ENCODE data around the gene SLC12A5.

SLC12A5 gene

GRCh38 chr20:46011631-46012482, 17.2 kb upstream of the SLC12A5 start:
- Histone ChIP-seq H3K23ac (ENCODE audit: low read length) (no peak overlapping the region), H4K8ac (ENCODE audit: low read depth, low read length) (no peak overlapping the region), H3K36me3 (ENCODE audit: control insufficient read depth in 1 of 2, insufficient read depth in 2 of 2, low read length in 2 of 2) (peaks cover 7 to 12% of the 10 kb centered on the region in 2 experiments), H2AFZ (ENCODE audit: insufficient read depth, low read length, poor library complexity) (no peak overlapping the region), H3K14ac (ENCODE audit: low read length) (no peak overlapping the region), H3K79me2 (ENCODE audit: control insufficient read depth, insufficient read depth, low read length, poor library complexity) (no peaks in the 10 kb centered on the region), H3K4ac (ENCODE audit: low read depth, low read length) (no peak overlapping the region), H2AK5ac (ENCODE audit: low read length) (no peak overlapping the region), H3K9ac (ENCODE audit: low read length) (no peak overlapping the region), H3K4me2 (ENCODE audit: low read length) (no peak overlapping the region), H3K4me3 (ENCODE audit: low read depth, low read length) (no peak overlapping the region), H3K27me3 (ENCODE audit: insufficient read depth, low read length) (no peaks in the 10 kb centered on the region), H3K27ac (ENCODE audit: low read depth, low read length) (no peak overlapping the region), H2BK12ac (ENCODE audit: low read length) (no peak overlapping the region), H4K91ac (ENCODE audit: low read depth, low read length) (no peak overlapping the region), H2BK120ac (ENCODE audit: insufficient read depth, low read length, poor library complexity) (no peak overlapping the region), H3K4me1 (ENCODE audit: control insufficient read depth in 1 of 2, insufficient read depth in 2 of 2, low read length in 2 of 2) (peaks cover 14 to 22% of the 10 kb centered on the region in 2 experiments), H4K12ac (ENCODE audit: low read depth, low read length) (no peak overlapping the region), H3K9me3 (ENCODE audit: insufficient read depth, low read depth, low read length) (peaks cover 14% of the 10 kb centered on the region), H2BK5ac (ENCODE audit: low read depth, low read length, poor library complexity) (no peak overlapping the region), H3K79me1 (ENCODE audit: low read length) (peaks cover 15% of the 10 kb centered on the region), H3K18ac (ENCODE audit: low read length) (no peak overlapping the region)
- no CpG with 5 or more reads among the region's 57 CpGs for whole genome bisulfite sequencing (ENCODE audit: extremely low coverage, insufficient coverage, insufficient read length)
- DNase-seq: peak; percentile 40 to 57

- Histone ChIP-seq H3K18ac (ENCODE audit: low read length) (no peak overlapping the region), H4K8ac (ENCODE audit: low read depth, low read length) (no peak overlapping the region)
These were observed 16.1 kb upstream of the SLC12A5 start for GRCh38 chr20:46012921-46013320.

DNA sequence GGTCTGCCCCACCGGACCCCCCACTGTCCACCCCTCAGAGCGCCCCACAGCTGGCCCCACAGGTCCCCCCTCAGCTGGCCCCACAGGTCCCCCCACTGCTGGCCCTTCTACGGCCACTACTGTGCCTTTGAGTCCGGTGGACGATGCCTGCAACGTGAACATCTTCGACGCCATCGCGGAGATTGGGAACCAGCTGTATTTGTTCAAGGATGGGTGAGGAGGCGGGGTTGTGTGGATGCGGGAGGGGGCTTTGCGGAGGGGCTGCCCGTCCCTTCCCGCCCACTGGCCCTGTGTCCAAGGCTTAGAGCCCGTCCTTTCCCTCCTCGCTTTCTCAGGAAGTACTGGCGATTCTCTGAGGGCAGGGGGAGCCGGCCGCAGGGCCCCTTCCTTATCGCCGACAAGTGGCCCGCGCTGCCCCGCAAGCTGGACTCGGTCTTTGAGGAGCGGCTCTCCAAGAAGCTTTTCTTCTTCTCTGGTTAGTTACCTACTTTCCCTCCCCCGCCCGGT, 15.6 kb upstream of the SLC12A5 start:
- peak overlapping the region; percentile 41 for H4K91ac ChIP-seq (ENCODE audit: low read depth, low read length)
- peaks cover 14% of the 10 kb centered on the region for H3K79me1 ChIP-seq (ENCODE audit: low read length)
- no peak overlapping the region for H2AFZ ChIP-seq (ENCODE audit: insufficient read depth, low read length, poor library complexity)
- no peak overlapping the region for H3K18ac ChIP-seq (ENCODE audit: low read length)
- H2AK5ac ChIP-seq (ENCODE audit: low read length): peak overlapping the region; percentile 1
- H3K27ac ChIP-seq (ENCODE audit: low read depth, low read length): no peak overlapping the region
- peak overlapping the region; percentile 61 for H3K4me2 ChIP-seq (ENCODE audit: low read length)
- no peak overlapping the region for H4K8ac ChIP-seq (ENCODE audit: low read depth, low read length)
- no peak overlapping the region for H4K12ac ChIP-seq (ENCODE audit: low read depth, low read length)
- no peak overlapping the region for H3K23ac ChIP-seq (ENCODE audit: low read length)
- no peak overlapping the region for H2BK120ac ChIP-seq (ENCODE audit: insufficient read depth, low read length, poor library complexity)
- peaks cover 12 to 16% of the 10 kb centered on the region in 2 experiments for H3K4me1 ChIP-seq (ENCODE audit: control insufficient read depth in 1 of 2, insufficient read depth in 2 of 2, low read length in 2 of 2)
- no peak overlapping the region for H2BK5ac ChIP-seq (ENCODE audit: low read depth, low read length, poor library complexity)
- H2BK12ac ChIP-seq (ENCODE audit: low read length): peak overlapping the region; percentile 11
- H3K4ac ChIP-seq (ENCODE audit: low read depth, low read length): no peak overlapping the region
- DNase-seq: no peak
- no peak overlapping the region for H3K4me3 ChIP-seq (ENCODE audit: low read depth, low read length)
- H3K14ac ChIP-seq (ENCODE audit: low read length): no peak overlapping the region
- no CpG with 5 or more reads among the region's 29 CpGs for WGBS (ENCODE audit: extremely low coverage, insufficient coverage, insufficient read length)
- no peak overlapping the region for H3K9ac ChIP-seq (ENCODE audit: low read length)
- no peaks in the 10 kb centered on the region for H3K79me2 ChIP-seq (ENCODE audit: control insufficient read depth, insufficient read depth, low read length, poor library complexity)
- H3K9me3 ChIP-seq (ENCODE audit: insufficient read depth, low read depth, low read length): peaks cover 16% of the 10 kb centered on the region
- H3K27me3 ChIP-seq (ENCODE audit: insufficient read depth, low read length): no peaks in the 10 kb centered on the region
- peaks cover 7 to 12% of the 10 kb centered on the region in 2 experiments for H3K36me3 ChIP-seq (ENCODE audit: control insufficient read depth in 1 of 2, insufficient read depth in 2 of 2, low read length in 2 of 2)

More at GRCh38 chr20:46012921-46013320, 16.1 kb upstream of the SLC12A5 start:
- no peak for DNase-seq
- Histone ChIP-seq H3K36me3 (ENCODE audit: control insufficient read depth in 1 of 2, insufficient read depth in 2 of 2, low read length in 2 of 2) (peaks cover 7 to 12% of the 10 kb centered on the region in 2 experiments), H2BK120ac (ENCODE audit: insufficient read depth, low read length, poor library complexity) (no peak overlapping the region), H3K4ac (ENCODE audit: low read depth, low read length) (no peak overlapping the region), H3K14ac (ENCODE audit: low read length) (no peak overlapping the region), H4K91ac (ENCODE audit: low read depth, low read length) (peak overlapping the region; percentile 41), H2AFZ (ENCODE audit: insufficient read depth, low read length, poor library complexity) (no peak overlapping the region), H2BK12ac (ENCODE audit: low read length) (no peak overlapping the region), H2BK5ac (ENCODE audit: low read depth, low read length, poor library complexity) (no peak overlapping the region), H3K23ac (ENCODE audit: low read length) (no peak overlapping the region), H3K4me1 (ENCODE audit: control insufficient read depth in 1 of 2, insufficient read depth in 2 of 2, low read length in 2 of 2) (peaks cover 14 to 19% of the 10 kb centered on the region in 2 experiments), H3K4me2 (ENCODE audit: low read length) (no peak overlapping the region), H3K27me3 (ENCODE audit: insufficient read depth, low read length) (no peaks in the 10 kb centered on the region), H3K9me3 (ENCODE audit: insufficient read depth, low read depth, low read length) (peaks cover 16% of the 10 kb centered on the region), H3K79me1 (ENCODE audit: low read length) (peaks cover 15% of the 10 kb centered on the region), H3K4me3 (ENCODE audit: low read depth, low read length) (no peak overlapping the region), H3K79me2 (ENCODE audit: control insufficient read depth, insufficient read depth, low read length, poor library complexity) (no peaks in the 10 kb centered on the region), H3K9ac (ENCODE audit: low read length) (no peak overlapping the region), H2AK5ac (ENCODE audit: low read length) (no peak overlapping the region), H4K12ac (ENCODE audit: low read depth, low read length) (no peak overlapping the region), H3K27ac (ENCODE audit: low read depth, low read length) (no peak overlapping the region)
- no CpG with 5 or more reads among the region's 10 CpGs for WGBS (ENCODE audit: extremely low coverage, insufficient coverage, insufficient read length)

GRCh38 chr20:46013829-46014516, 15.0 kb upstream of the SLC12A5 start:
- H3K14ac ChIP-seq (ENCODE audit: low read length): peak overlapping the region; percentile 12
- peak; percentile 59 to 72 for DNase-seq
- no CpG with 5 or more reads among the region's 67 CpGs for WGBS (ENCODE audit: extremely low coverage, insufficient coverage, insufficient read length)
- H3K18ac ChIP-seq (ENCODE audit: low read length): no peak overlapping the region
- H3K4me2 ChIP-seq (ENCODE audit: low read length): peak overlapping the region; percentile 61
- H4K8ac ChIP-seq (ENCODE audit: low read depth, low read length): peak overlapping the region; percentile 51
- H3K4me1 ChIP-seq (ENCODE audit: control insufficient read depth in 1 of 2, insufficient read depth in 2 of 2, low read length in 2 of 2): peaks cover 6 to 10% of the 10 kb centered on the region in 2 experiments
- H2BK120ac ChIP-seq (ENCODE audit: insufficient read depth, low read length, poor library complexity): peak overlapping the region; percentile 15
- no peak overlapping the region for H2BK12ac ChIP-seq (ENCODE audit: low read length)
- H3K4ac ChIP-seq (ENCODE audit: low read depth, low read length): no peak overlapping the region
- H4K91ac ChIP-seq (ENCODE audit: low read depth, low read length): peak overlapping the region; percentile 22
- no peak overlapping the region for H2AK5ac ChIP-seq (ENCODE audit: low read length)
- no peak overlapping the region for H2BK5ac ChIP-seq (ENCODE audit: low read depth, low read length, poor library complexity)
- H3K36me3 ChIP-seq (ENCODE audit: control insufficient read depth in 1 of 2, insufficient read depth in 2 of 2, low read length in 2 of 2): peaks cover 7 to 12% of the 10 kb centered on the region in 2 experiments
- H3K9me3 ChIP-seq (ENCODE audit: insufficient read depth, low read depth, low read length): peaks cover 16% of the 10 kb centered on the region
- H3K79me2 ChIP-seq (ENCODE audit: control insufficient read depth, insufficient read depth, low read length, poor library complexity): no peaks in the 10 kb centered on the region
- no peak overlapping the region for H3K4me3 ChIP-seq (ENCODE audit: low read depth, low read length)
- H3K79me1 ChIP-seq (ENCODE audit: low read length): peaks cover 8% of the 10 kb centered on the region
- H3K27me3 ChIP-seq (ENCODE audit: insufficient read depth, low read length): no peaks in the 10 kb centered on the region
- H2AFZ ChIP-seq (ENCODE audit: insufficient read depth, low read length, poor library complexity): no peak overlapping the region
- H3K9ac ChIP-seq (ENCODE audit: low read length): no peak overlapping the region
- no peak overlapping the region for H3K27ac ChIP-seq (ENCODE audit: low read depth, low read length)
- H4K12ac ChIP-seq (ENCODE audit: low read depth, low read length): no peak overlapping the region
- no peak overlapping the region for H3K23ac ChIP-seq (ENCODE audit: low read length)

Measured in trophoblast cell (in vitro differentiated cells and primary cell).